GM11168 (cell line): ENCODE measurements around the gene CCDC88C.

Experiments used
- in situ Hi-C: fragments of 300-500 bp; cut with MboI; formaldehyde crosslinking; loops from one replicate; pipeline ENCODE4 v1.12.0; 2022; ENCODE audit warnings: low sequenced_read_pairs; ENCODE audit not compliant: unreplicated experiment

Gene CCDC88C

DNA sequence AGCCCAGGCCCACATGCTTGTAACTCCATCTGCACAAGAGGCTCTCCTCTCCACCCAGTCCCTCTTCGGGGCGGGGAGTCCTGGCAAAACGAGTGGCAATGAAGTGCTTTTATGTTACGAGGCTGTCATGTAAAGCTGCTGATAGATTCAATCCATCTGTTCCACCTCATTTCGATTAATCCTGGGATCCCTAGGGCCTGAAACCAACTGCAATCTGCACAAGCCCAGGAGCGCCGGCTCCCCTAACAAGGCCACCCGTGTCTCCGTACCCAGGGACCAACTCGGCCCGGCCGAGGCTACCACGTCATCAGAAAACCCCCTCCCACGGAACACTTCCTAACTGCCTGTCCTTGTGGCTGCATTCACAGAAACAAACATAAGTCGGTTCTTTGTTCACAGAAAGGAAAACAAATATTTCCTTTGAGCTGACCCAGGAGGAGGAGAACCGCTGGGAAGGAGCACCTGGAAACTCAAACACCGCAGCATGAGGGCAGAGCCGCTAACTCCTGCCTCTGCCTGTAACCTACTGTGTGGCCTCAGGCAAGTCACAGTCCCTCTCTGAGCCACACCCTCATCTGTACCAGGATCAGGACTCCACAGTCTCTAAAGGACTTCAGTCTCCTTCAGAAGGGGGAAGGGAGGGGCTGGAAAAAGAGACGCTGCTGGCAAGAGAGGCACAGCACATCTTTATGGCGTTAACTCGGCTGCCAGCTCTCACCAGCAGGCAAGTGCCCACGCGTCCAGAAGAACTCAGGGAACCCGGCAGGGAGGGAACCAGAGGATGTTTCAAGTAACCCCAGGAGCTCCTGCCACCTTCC, 47.8 kb downstream of the CCDC88C start:
- in situ Hi-C loops = no loop called here

DNA sequence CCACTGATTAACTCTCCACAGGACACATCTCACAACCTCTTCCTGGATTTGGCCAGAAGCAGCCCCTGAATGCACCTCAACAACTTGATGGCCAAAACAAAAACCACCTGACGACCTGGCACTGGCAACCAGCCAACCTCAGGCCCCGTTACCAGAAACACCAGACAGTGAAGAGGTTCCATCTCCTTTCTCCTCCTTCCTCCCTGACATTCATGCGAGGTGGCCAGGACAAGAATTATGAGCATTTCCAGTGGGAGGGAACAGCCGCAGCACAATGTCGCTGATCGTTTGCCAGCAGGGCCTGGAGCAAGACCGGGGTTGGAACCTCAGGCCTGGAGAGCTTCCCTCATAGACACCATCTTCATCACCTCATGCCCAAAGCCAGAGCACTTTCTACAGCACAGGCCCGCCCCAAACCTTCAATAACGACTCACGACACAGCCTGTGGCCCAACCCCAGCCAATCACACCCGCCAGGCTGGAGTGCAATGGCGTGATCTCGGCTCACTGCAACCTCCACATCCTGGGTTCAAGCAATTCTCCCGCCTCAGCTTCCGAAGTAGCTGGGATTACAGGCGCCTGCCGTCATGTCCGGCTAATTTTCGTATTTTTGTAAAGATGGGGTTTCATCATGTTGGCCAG, 48.7 kb downstream of the CCDC88C start:
- in situ Hi-C loops = no loop called here

GRCh38 chr14:91367173-91368171, 50.1 kb downstream of the CCDC88C start:
- in situ Hi-C loops = no loop called here

DNA sequence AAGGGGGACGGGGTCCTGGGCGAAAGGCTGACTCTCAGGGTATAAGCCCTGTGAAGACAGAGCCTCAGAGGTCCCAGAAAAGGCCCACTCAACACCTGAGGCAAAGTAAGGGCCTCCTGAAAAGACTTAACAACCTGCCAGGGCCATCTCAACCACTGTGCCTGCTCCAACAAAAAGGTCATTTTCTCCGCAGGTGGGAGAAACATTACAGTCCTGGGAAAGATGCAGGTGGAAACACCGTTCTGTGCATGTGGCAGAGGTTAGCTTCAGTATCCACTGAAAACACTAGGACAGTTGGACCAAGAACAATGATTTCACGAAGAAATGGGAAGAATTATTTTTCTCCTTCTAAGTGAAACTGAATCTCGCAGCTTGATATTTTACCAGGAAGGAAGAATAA, 50.9 kb downstream of the CCDC88C start:
- in situ Hi-C loops = no loop called here

DNA sequence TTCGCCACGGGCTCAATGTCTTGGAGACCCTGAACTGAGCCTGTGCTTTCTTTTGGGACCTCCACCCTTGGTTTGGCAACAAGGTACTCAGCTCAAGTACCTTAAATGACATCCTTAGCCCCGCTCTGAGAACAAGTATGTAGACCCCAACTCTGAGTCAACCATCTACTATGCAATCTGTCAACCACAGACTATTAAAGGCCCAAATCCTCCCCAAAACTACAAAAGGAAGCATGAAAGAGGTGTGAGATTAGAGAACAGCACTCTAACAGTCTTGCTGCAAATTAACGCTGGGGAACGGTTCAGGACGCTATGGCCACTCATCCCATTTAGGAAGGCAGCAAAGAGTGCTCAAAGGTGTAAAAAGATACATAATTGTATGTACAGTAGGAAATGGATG, 52.1 kb downstream of the CCDC88C start:
- in situ Hi-C loops = no loop called here

GRCh38 chr14:91364524-91365270, 52.9 kb downstream of the CCDC88C start:
- in situ Hi-C loops = no loop called here

GRCh38 chr14:91363776-91364523, 53.7 kb downstream of the CCDC88C start:
- in situ Hi-C loops = no loop called here

DNA sequence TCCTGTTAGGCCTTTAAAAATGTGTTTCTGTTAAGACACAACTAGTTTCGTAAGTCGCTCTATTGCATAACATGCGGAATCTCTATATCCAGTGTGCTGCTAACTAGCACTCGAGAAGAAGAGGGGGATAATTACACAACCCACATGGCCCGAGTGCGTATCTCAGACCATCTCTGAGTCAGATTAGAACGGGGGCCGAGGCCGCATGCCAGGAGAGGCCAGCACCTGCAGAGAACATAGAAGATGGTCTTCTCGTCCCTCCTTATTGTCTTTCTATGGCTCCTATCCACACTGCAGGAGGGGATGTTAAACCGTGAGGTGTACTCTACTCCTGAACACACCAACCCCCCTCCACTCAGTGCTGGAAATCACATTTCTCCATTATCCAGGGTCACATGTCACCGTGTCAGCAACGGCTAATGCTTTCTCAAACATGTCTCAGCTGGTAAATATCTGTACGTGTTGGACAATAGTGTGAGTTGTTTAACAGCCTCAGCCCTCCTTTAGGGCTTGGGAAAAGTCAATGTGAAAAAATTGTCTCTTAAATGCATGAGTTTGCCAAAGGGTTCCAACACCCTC, 56.3 kb downstream of the CCDC88C start:
- in situ Hi-C loops = no loop called here

DNA sequence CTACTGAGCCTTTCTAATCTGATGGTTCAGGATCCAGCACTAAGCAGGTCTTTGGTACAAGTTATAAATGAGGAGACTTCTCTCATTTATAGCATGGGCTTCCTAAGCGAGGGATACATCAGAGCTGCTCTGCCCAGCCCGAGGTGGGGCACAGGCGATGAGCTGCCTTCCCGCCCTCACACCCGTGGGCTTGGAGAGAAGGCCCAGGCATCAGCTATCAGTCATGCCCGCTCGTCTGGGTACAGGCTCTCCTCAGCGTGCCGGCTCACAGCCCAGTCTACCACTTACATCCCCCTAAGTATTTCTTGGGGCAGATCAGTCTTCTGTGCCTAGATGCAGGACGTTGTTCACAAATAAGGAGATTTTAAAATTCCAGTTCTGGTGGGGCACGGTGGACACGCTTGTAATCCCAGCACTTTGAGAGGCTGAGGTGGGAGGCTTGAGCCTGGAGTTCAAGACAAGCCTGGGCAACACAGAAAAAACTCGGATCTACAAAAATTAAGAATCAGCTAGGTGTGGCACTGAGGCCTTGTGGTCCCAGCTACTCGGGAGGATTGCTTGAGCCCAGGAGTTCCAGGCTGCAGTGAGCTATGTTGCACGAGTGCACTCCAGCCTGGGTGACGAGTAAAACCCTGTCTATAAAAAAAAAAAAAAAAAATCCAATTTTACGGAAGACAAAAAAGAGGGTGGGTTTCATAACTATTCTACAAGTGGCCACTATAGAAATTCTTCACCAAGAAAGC, 57.0 kb downstream of the CCDC88C start:
- in situ Hi-C loops = no loop called here

GRCh38 chr14:91358654-91359220, 58.9 kb downstream of the CCDC88C start:
- in situ Hi-C loops = no loop called here

GRCh38 chr14:91358025-91358319, 59.6 kb downstream of the CCDC88C start:
- in situ Hi-C loops = no loop called here

DNA sequence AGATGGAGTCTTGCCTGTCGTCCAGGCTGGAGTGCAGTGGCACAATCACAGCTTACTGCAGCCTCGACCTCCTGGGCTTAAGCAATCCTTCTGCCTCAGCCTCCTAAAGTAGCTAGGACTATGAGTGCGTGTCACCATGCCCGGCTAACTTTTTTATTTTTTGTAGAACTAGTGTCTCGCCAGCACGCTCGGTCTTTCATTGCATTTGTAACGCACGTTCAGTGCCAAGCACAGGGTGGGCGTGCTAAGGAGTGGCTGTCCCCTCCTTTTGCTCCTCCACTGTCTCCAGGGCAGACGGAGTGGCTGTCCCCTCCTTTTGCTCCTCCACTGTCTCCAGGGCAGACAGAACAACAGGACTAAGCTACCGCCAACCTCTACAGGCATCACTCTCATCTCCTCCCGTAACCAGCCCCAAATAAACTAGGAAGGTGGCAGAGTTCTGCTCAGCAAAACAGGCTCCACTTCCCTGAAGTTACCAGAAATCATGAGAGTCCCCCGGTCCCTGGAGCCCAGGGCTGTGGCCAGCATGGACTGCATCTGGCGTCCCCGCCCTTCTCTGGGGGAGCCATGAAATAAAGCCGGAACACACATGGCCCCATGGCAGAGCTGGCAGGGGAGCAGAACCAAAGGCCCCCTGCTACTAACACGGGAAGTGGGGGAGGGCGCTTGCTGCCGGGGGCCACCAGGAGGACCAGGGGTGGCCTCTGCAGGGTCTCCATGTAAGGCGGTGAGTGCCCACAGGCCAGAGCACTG, 60.2 kb downstream of the CCDC88C start:
- in situ Hi-C loops = no loop called here

DNA sequence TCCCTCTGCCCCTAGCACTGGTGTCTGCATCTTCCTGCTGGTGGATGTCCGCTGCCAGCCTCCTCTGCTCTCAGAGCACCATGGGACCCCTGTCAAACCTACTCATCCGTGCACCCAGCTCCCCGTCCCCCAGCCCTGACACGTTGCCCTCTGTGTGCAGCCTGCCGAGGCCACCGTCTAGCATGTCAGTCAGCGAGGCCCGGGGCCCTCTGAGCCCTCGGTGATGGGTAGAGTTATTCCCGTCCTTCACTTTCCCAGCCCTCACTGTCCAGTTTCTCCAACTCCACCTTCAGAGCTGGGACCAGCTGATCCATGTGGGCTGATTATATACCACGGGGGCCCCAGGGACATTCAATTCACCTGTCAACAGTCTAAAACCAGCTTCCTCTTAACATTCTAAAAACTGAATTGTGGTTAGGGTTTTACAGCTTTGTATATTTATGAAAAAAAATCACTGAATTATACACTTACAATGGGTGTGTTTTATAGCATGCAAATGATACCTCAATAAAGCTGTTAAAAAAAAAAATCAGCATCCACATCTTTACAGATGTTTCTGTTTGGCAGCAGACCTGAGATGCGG, 61.3 kb downstream of the CCDC88C start:
- in situ Hi-C loops = no loop called here

GRCh38 chr14:91354979-91355685, 62.5 kb downstream of the CCDC88C start:
- in situ Hi-C loops = no loop called here

GRCh38 chr14:91354221-91354916, 63.3 kb downstream of the CCDC88C start:
- in situ Hi-C loops = no loop called here
